HepG2 (cell line): ENCODE results near the gene TLCD1. TPM values are rescaled to one million over a fixed set of nuclear protein-coding genes. Genes with fewer than 3 reads are reported as not detected.

Experiments
- AGO2 ChIP-seq: fragments of 200-400 bp; formaldehyde crosslinking; optimal IDR thresholded peaks from 2 replicates; pipeline ENCODE3; 2017; ENCODE audit warnings: mild to moderate bottlenecking, low read depth, low read length, moderate library complexity
- CEBPG ChIP-seq: IDR thresholded peaks from 2 replicates; pipeline ENCODE4 v1.6.1; 2016
- CEBPZ ChIP-seq: IDR thresholded peaks from 2 replicates; pipeline ENCODE4 v1.6.1; 2012; ENCODE audit warnings: low read length, improper control_type of control experiment
- EZH2 ChIP-seq: conservative IDR thresholded peaks from 2 replicates; pipeline ENCODE4 v1.6.1; 2012; ENCODE audit warnings: mild to moderate bottlenecking, low read depth, low read length, moderate library complexity
- FLYWCH1 ChIP-seq: sonication (generic); formaldehyde crosslinking; IDR thresholded peaks from 2 replicates; pipeline ENCODE4 v1.8.1; 2023; ENCODE audit warnings: mild to moderate bottlenecking, missing genetic modification reagents
- FOXA1 ChIP-seq, 2 experiments: fragments of 450-650 bp in 1 of 2; sonication (generic) in 1 of 2; formaldehyde crosslinking in 1 of 2; IDR thresholded peaks; 2 replicates each; pipeline versions ENCODE4 v1.4.0 to v1.6.1; 2016 to 2020; ENCODE audit warnings: missing genetic modification reagents in 1 of 2
- FOXA3 ChIP-seq: IDR thresholded peaks from 2 replicates; pipeline ENCODE4 v1.6.1; 2016; ENCODE audit warnings: missing genetic modification reagents, missing compliant biosample characterization
- FOXP1 ChIP-seq, 2 experiments: fragments of 450-650 bp in 1 of 2; IDR thresholded peaks; 2 replicates each; pipeline ENCODE4 v1.6.1; 2017 to 2018; ENCODE audit warnings: antibody characterized with exemption in 1 of 2
- HNRNPL ChIP-seq: fragments of 200-400 bp; formaldehyde crosslinking; IDR thresholded peaks from 2 replicates; pipeline ENCODE4 v1.6.1; 2017; ENCODE audit warnings: mild to moderate bottlenecking, low read depth, low read length
- MAX ChIP-seq: IDR thresholded peaks from 2 replicates; pipeline ENCODE4 v1.6.1; 2012; ENCODE audit warnings: inconsistent platforms
- NPAS2 ChIP-seq: sonication (generic); formaldehyde crosslinking; IDR thresholded peaks from 2 replicates; pipeline ENCODE4 v1.8.0; 2022; ENCODE audit warnings: mild to moderate bottlenecking, missing genetic modification reagents, borderline replicate concordance
- POLR2G ChIP-seq: fragments of 200-400 bp; formaldehyde crosslinking; IDR thresholded peaks from 2 replicates; pipeline ENCODE4 v1.6.1; 2018; ENCODE audit warnings: mild to moderate bottlenecking, low read depth, low read length, moderate library complexity
- REPIN1 ChIP-seq: sonication (generic); formaldehyde crosslinking; IDR thresholded peaks from 2 replicates; pipeline ENCODE4 v1.8.0; 2022; ENCODE audit warnings: missing genetic modification reagents, low read depth, mild to moderate bottlenecking, borderline replicate concordance
- SALL1 ChIP-seq: sonication (generic); formaldehyde crosslinking; IDR thresholded peaks from 2 replicates; pipeline ENCODE4 v1.8.0; 2022; ENCODE audit warnings: mild to moderate bottlenecking, missing genetic modification reagents
- SOX13 ChIP-seq, 3 experiments: fragments of 450-650 bp in 1 of 3; sonication (generic) in 1 of 3; formaldehyde crosslinking in 1 of 3; IDR thresholded peaks in 2 of 3; conservative IDR thresholded peaks in 1 of 3; 2 replicates each; pipeline versions ENCODE4 v1.5.0 to v1.6.1; 2016 to 2020; ENCODE audit warnings: antibody characterized with exemption in 1 of 3, mild to moderate bottlenecking in 1 of 3, missing compliant biosample characterization in 1 of 3, missing genetic modification reagents in 1 of 3, moderate library complexity in 1 of 3
- THRA ChIP-seq: sonication (generic); formaldehyde crosslinking; IDR thresholded peaks from 2 replicates; pipeline ENCODE4 v1.4.0; 2020; ENCODE audit warnings: missing genetic modification reagents, borderline replicate concordance
- ZBTB7B ChIP-seq: sonication (generic); formaldehyde crosslinking; IDR thresholded peaks from 2 replicates; pipeline ENCODE4 v1.4.0; 2020; ENCODE audit warnings: missing genetic modification reagents
- ZEB1 ChIP-seq: IDR thresholded peaks from 2 replicates; pipeline ENCODE4 v1.6.1; 2012; ENCODE audit warnings: mild to moderate bottlenecking, low read depth, inconsistent platforms; ENCODE audit not compliant: insufficient replicate concordance
- ZNF18 ChIP-seq: sonication (generic); formaldehyde crosslinking; IDR thresholded peaks from 2 replicates; pipeline ENCODE4 v1.8.0; 2022; ENCODE audit warnings: mild to moderate bottlenecking, missing genetic modification reagents; ENCODE audit not compliant: insufficient replicate concordance
- ZNF263 ChIP-seq: sonication (generic); formaldehyde crosslinking; IDR thresholded peaks from 2 replicates; pipeline ENCODE4 v1.4.0; 2020; ENCODE audit warnings: missing genetic modification reagents
- ZNF331 ChIP-seq: sonication (generic); formaldehyde crosslinking; IDR thresholded peaks from 2 replicates; pipeline ENCODE4 v1.4.0; 2020; ENCODE audit warnings: missing genetic modification reagents
- ZNF335 ChIP-seq: sonication (generic); formaldehyde crosslinking; IDR thresholded peaks from 2 replicates; pipeline ENCODE4 v1.4.0; 2020; ENCODE audit warnings: missing genetic modification reagents
- polyA plus RNA-seq, 8 experiments: library from polyadenylated mRNA; depleted of rRNA in 3 of 8; stranded (reverse) in 7 of 8; unstranded in 1 of 8; fragments of >200 nt; fragmentation: Illumina TruSeq in 4 of 8; extraction: Trizol in 4 of 8; gene quantifications; 2 replicates each; pipeline versions ENCODE4 v1.2.1 to v1.2.3, GENCODE V29; 2011 to 2016; ENCODE audit warnings: low read depth in 4 of 8, missing spikeins in 1 of 8, mixed read lengths in 1 of 8; ENCODE audit not compliant: insufficient read depth in 1 of 8
- total RNA-seq, 5 experiments: library from RNA; depleted of rRNA; stranded (reverse); fragments of >200 nt; fragmentation: Illumina TruSeq; extraction: Trizol; gene quantifications; 2 replicates each; pipeline ENCODE4 v1.2.3, GENCODE V29; 2016; ENCODE audit warnings: low read depth in 1 of 5

The TLCD1 gene
- total and polyA plus RNA-seq, 2 of the 13 experiments (the other 11 are each of a cell fraction or from before 2014, with no cell fraction given), result 14.9 to 19.6 TPM

- no peak for TF ChIP-seq ZNF18 (CRISPR knock-in tag)
- no peak for TF ChIP-seq FOXP1 (IDR thresholded peaks at IDR 0.05)
- no peak for TF ChIP-seq FOXP1 (CRISPR knock-in tag; IDR thresholded peaks at IDR 0.05)
- peak; percentile 23; the same call in 1 of the 2 replicates for TF ChIP-seq FOXA3 (CRISPR knock-in tag)
- TF ChIP-seq FOXA1 (IDR thresholded peaks at IDR 0.05), result no peak
- TF ChIP-seq FOXA1 (CRISPR knock-in tag; IDR thresholded peaks at IDR 0.05), result peak; percentile 39; the same call in 1 of the 2 replicates
- peak; percentile 43 for TF ChIP-seq AGO2
- peak; percentile 24; the same call in 1 of the 2 replicates for TF ChIP-seq MAX
- no peak for TF ChIP-seq NPAS2 (CRISPR knock-in tag)
- no peak for TF ChIP-seq REPIN1 (CRISPR knock-in tag)
- TF ChIP-seq ZNF263, result no peak
- peak; percentile 91 for TF ChIP-seq HNRNPL
- TF ChIP-seq SALL1 (CRISPR knock-in tag), result peak; percentile 53
- TF ChIP-seq ZNF335, result no peak
- no peak for TF ChIP-seq THRA (CRISPR knock-in tag)
- TF ChIP-seq EZH2, result no peak
- 0 out of 2 replicates have a peak, but pooled peaks have one; percentile 31 for TF ChIP-seq POLR2G
- TF ChIP-seq ZEB1, result no peak
- TF ChIP-seq CEBPG (CRISPR knock-in tag), result 0 out of 2 replicates have a peak, but pooled peaks have one; percentile 8
- no peak for TF ChIP-seq FLYWCH1 (CRISPR knock-in tag)
- peak; percentile 50; the same call in 1 of the 2 replicates for TF ChIP-seq ZBTB7B (CRISPR knock-in tag)
- no peak for TF ChIP-seq CEBPZ
- TF ChIP-seq ZNF331 (CRISPR knock-in tag), result 0 out of 2 replicates have a peak, but pooled peaks have one; percentile 11
- TF ChIP-seq SOX13 (IDR thresholded peaks at IDR 0.05), result no peak
- peak in 1 of 2 experiments; percentile 22; a peak in 1 of 4 replicates for TF ChIP-seq SOX13 (CRISPR knock-in tag; conservative IDR thresholded peaks at IDR 0.05 in 1 of 2, IDR thresholded peaks at IDR 0.05 in 1 of 2)
Observed at GRCh38 chr17:28702026-28702751, 23.8 kb downstream of the TLCD1 start (continued).
